ENCODE results near the gene TCERG1L.

Gene TCERG1L

GRCh38 chr10:131211965-131212619 lies 99.4 kb downstream of the TCERG1L start:
- TF ChIP-seq CTCF (IDR thresholded peaks at IDR 0.05), result no peak

- no peak for TF ChIP-seq CTCF (IDR thresholded peaks at IDR 0.05)
Measured at GRCh38 chr10:131211559-131211958, 100.0 kb downstream of the TCERG1L start.

- no peak for TF ChIP-seq CTCF (IDR thresholded peaks at IDR 0.05)
Measured at GRCh38 chr10:131211146-131211545, 100.4 kb downstream of the TCERG1L start.

GRCh38 chr10:131210181-131210580 lies 101.3 kb downstream of the TCERG1L start:
- no peak for TF ChIP-seq CTCF (IDR thresholded peaks at IDR 0.05)

GRCh38 chr10:131207584-131208532 lies 103.7 kb downstream of the TCERG1L start:
- TF ChIP-seq CTCF (IDR thresholded peaks at IDR 0.05), result no peak

- no peak for TF ChIP-seq CTCF (IDR thresholded peaks at IDR 0.05)
Measured at GRCh38 chr10:131207176-131207575, 104.3 kb downstream of the TCERG1L start.

GRCh38 chr10:131206111-131206995 lies 105.2 kb downstream of the TCERG1L start:
- no peak for TF ChIP-seq CTCF (IDR thresholded peaks at IDR 0.05)

Data from LNCAP (cell line).